ENCODE data around the gene MIF4GD.

Gene MIF4GD

DNA sequence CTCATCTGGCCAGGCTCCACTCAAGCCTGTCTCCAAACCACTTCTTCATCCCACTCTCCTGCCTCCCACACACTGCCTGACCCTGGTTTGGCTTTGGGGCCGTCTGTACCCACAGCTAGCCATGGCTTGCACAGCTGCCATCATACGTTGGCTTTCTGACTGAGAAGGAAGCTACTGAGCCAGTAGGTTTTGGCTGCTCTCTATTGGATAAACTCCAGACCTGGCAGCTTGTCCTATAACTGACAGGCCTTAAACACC is 3.9 kb downstream of the MIF4GD start:
- H3K36me3 ChIP-seq (ENCODE audit: control insufficient read depth, insufficient read depth, low read length), result no peaks in the 10 kb centered on the region
- H2AFZ ChIP-seq, result no peak overlapping the region
- H3K9ac ChIP-seq, result no peak overlapping the region
- no peaks in the 10 kb centered on the region for H3K27me3 ChIP-seq (ENCODE audit: control insufficient read depth, insufficient read depth, low read length)
- TF ChIP-seq, protein P1, sequence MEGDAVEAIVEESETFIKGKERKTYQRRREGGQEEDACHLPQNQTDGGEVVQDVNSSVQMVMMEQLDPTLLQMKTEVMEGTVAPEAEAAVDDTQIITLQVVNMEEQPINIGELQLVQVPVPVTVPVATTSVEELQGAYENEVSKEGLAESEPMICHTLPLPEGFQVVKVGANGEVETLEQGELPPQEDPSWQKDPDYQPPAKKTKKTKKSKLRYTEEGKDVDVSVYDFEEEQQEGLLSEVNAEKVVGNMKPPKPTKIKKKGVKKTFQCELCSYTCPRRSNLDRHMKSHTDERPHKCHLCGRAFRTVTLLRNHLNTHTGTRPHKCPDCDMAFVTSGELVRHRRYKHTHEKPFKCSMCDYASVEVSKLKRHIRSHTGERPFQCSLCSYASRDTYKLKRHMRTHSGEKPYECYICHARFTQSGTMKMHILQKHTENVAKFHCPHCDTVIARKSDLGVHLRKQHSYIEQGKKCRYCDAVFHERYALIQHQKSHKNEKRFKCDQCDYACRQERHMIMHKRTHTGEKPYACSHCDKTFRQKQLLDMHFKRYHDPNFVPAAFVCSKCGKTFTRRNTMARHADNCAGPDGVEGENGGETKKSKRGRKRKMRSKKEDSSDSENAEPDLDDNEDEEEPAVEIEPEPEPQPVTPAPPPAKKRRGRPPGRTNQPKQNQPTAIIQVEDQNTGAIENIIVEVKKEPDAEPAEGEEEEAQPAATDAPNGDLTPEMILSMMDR (IDR thresholded peaks at IDR 0.05), result no peak
- H3K27ac ChIP-seq, result no peak overlapping the region
- no peak overlapping the region for H3K4me2 ChIP-seq (ENCODE audit: low read length)
- peaks cover 22% of the 10 kb centered on the region for H3K4me1 ChIP-seq
- H3K9me3 ChIP-seq (ENCODE audit: control insufficient read depth, low read length), result no peaks in the 10 kb centered on the region
- no peak overlapping the region for H3K4me3 ChIP-seq (ENCODE audit: low read depth, low read length)
- H3K79me2 ChIP-seq, result peaks cover 9% of the 10 kb centered on the region

DNA sequence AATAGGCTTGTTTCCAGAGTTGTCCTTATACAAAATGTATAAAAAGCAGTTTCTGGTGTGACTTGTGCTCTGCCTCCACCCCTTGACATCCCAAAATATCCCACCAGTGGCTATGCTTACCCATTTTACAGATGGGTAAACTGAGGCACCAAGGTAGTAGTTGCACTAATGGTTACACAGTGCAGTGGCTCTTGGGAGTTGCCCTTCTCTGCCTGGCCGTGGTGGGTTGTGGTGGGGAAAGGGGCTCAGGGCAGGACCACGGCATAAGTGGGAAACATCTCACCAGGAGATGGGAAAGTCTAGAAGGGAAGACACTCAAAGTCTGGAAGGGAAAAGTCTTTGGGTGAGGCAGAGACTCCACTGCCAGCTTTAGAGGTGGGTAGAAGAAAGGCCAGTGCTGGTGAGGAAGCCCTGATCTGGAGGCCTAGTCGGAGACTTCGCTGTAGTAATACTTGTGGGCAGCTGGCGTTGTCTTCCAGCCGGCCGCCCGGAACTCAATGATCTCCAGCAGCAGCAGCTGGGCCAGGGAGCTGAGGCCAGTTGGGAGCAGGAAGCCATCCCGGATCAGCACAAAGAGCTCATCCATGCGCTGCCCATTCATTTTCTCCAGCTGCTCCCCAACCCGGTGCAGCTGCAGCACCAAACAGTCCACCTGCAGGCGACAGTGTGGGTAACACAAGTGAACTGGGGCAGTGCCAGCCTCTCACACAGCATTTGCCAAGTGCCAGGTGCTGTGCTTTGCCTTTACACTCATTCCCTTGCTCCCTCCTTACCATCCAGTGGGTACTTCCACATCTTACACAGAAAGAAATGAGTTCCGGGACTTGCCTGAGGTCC is 4.5 kb downstream of the MIF4GD start:
- no peaks in the 10 kb centered on the region for H3K27me3 ChIP-seq (ENCODE audit: control insufficient read depth, insufficient read depth, low read length)
- no peaks in the 10 kb centered on the region for H3K9me3 ChIP-seq (ENCODE audit: control insufficient read depth, low read length)
- TF ChIP-seq, protein P1 (IDR thresholded peaks at IDR 0.05), result no peak
- H3K4me2 ChIP-seq (ENCODE audit: low read length), result no peak overlapping the region
- H2AFZ ChIP-seq, result no peak overlapping the region
- peaks cover 21% of the 10 kb centered on the region for H3K4me1 ChIP-seq
- H3K27ac ChIP-seq, result no peak overlapping the region
- H3K79me2 ChIP-seq, result peaks cover 9% of the 10 kb centered on the region
- no peak overlapping the region for H3K9ac ChIP-seq
- H3K36me3 ChIP-seq (ENCODE audit: control insufficient read depth, insufficient read depth, low read length), result no peaks in the 10 kb centered on the region
- no peak overlapping the region for H3K4me3 ChIP-seq (ENCODE audit: low read depth, low read length)

DNA sequence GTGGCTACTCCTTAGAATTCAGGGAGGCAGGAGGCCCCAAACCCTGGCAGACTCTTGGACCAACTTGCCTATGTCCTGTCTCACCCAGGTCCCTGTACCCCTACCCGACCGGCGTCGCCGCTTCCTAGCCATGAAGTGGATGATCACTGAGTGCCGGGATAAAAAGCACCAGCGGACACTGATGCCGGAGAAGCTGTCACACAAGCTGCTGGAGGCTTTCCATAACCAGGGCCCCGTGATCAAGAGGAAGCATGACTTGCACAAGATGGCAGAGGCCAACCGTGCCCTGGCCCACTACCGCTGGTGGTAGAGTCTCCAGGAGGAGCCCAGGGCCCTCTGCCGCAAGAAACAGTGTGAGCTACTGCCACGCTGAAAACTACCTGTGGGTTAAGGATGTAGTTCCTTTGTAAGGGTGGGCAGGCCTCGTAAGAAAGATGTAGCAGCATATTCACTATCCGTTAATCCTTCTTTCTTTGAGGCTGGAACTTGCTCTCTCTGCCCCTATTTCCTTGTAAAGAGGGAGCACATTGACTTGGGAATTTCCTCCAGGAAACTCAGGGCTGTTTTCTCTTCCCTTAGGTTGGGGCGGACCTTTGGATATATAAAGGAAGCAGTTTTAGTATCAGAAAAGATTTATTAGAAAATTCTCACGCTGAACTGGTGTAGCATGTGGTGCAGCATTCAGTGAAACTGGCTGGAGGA is 5.3 kb downstream of the MIF4GD start:
- H3K79me2 ChIP-seq, result peaks cover 15% of the 10 kb centered on the region
- TF ChIP-seq, protein P1 (IDR thresholded peaks at IDR 0.05), result no peak
- no peaks in the 10 kb centered on the region for H3K9me3 ChIP-seq (ENCODE audit: control insufficient read depth, low read length)
- no peak overlapping the region for H3K4me3 ChIP-seq (ENCODE audit: low read depth, low read length)
- no peaks in the 10 kb centered on the region for H3K27me3 ChIP-seq (ENCODE audit: control insufficient read depth, insufficient read depth, low read length)
- no peak overlapping the region for H2AFZ ChIP-seq
- peaks cover 21% of the 10 kb centered on the region for H3K4me1 ChIP-seq
- no peak overlapping the region for H3K4me2 ChIP-seq (ENCODE audit: low read length)
- H3K27ac ChIP-seq, result no peak overlapping the region
- no peaks in the 10 kb centered on the region for H3K36me3 ChIP-seq (ENCODE audit: control insufficient read depth, insufficient read depth, low read length)
- H3K9ac ChIP-seq, result no peak overlapping the region

- Histone ChIP-seq H3K4me2 (ENCODE audit: low read length) (peak overlapping the region; percentile 97), H3K27ac (no peak overlapping the region), H2AFZ (no peak overlapping the region), H3K27me3 (ENCODE audit: control insufficient read depth, insufficient read depth, low read length) (no peaks in the 10 kb centered on the region), H3K36me3 (ENCODE audit: control insufficient read depth, insufficient read depth, low read length) (no peaks in the 10 kb centered on the region), H3K4me3 (ENCODE audit: low read depth, low read length) (no peak overlapping the region), H3K4me1 (peaks cover 22% of the 10 kb centered on the region), H3K9me3 (ENCODE audit: control insufficient read depth, low read length) (no peaks in the 10 kb centered on the region), H3K9ac (no peak overlapping the region), H3K79me2 (peaks cover 42% of the 10 kb centered on the region)
- TF ChIP-seq, protein P1 (IDR thresholded peaks at IDR 0.05), result no peak
These were observed 8.0 kb downstream of the MIF4GD start for GRCh38 chr17:75263055-75263454.

All from parathyroid adenoma (tissue), 2 donors.